Sigmoid colon (tissue), 7 donors: ENCODE results near the gene RAP2B. TPM values are rescaled to one million over a fixed set of nuclear protein-coding genes. Genes with fewer than 3 reads are reported as not detected.

Experiments
- DNase-seq: peaks from one replicate; pipeline ENCODE4 v3.0.0-alpha.2; 2019
- H3K27ac ChIP-seq, 4 donors: fragments of 200-600 bp; sonication (generic); one replicate each; pipeline ENCODE4 v1.5.1; 2016 to 2019; ENCODE audit warnings: mild to moderate bottlenecking in 1 of 4
- H3K27me3 ChIP-seq, 3 donors: fragments of 200-600 bp; sonication (generic); one replicate each; pipeline ENCODE4 v1.5.1; 2019; ENCODE audit warnings: mild to moderate bottlenecking in 1 of 3
- H3K36me3 ChIP-seq, 4 donors: fragments of 200-600 bp; sonication (generic); one replicate each; pipeline ENCODE4 v1.5.1; 2016 to 2019
- H3K4me1 ChIP-seq, 4 donors: fragments of 200-600 bp; sonication (generic); one replicate each; pipeline ENCODE4 v1.5.1; 2017 to 2019
- H3K4me3 ChIP-seq, 4 donors: fragments of 200-600 bp; sonication (generic); one replicate each; pipeline ENCODE4 v1.5.1; 2017 to 2019; ENCODE audit warnings: mild to moderate bottlenecking in 2 of 4, moderate library complexity in 1 of 4
- H3K9me3 ChIP-seq, 4 donors: fragments of 200-600 bp in 3 of 4; sonication (generic) in 3 of 4; one replicate each; pipeline versions ENCODE4 v1.5.1 to v1.6.1; 2013 to 2019
- EP300 ChIP-seq, 4 donors: sonication (generic); formaldehyde crosslinking; IDR thresholded peaks; one replicate each; pipeline ENCODE4 v1.6.1; 2017; ENCODE audit warnings: antibody characterized with exemption in 4 of 4
- POLR2A ChIP-seq, 2 donors: fragments of 450-650 bp; IDR thresholded peaks; one replicate each; pipeline ENCODE4 v1.6.1; 2016; ENCODE audit warnings: antibody characterized with exemption in 2 of 2, mild to moderate bottlenecking in 2 of 2, moderate library complexity in 2 of 2
- POLR2AphosphoS5 ChIP-seq, 4 donors: sonication (generic); formaldehyde crosslinking; IDR thresholded peaks; one replicate each; pipeline ENCODE4 v1.6.1; 2017; ENCODE audit warnings: antibody characterized with exemption in 4 of 4
- WGBS, 2 donors: extraction: QIAGEN DNeasy Blood & Tissue Kit; methylation state at CpG; one replicate each; pipeline ENCODE4 v1.1.7; 2013; 5-methylcytosine and 5-hydroxymethylcytosine counted together
- intact Hi-C: fragments of 100-400 bp; cut with DNase I; formaldehyde crosslinking; loops from one replicate; pipeline ENCODE4 v1.15.1; 2023
- polyA plus RNA-seq, 3 donors: library from polyadenylated mRNA; stranded (reverse); fragments of 200-250 nt; gene quantifications; one replicate each; pipeline ENCODE4 v1.2.3, GENCODE V29; 2013
- total RNA-seq, 4 donors: library from RNA; depleted of rRNA; stranded (reverse); fragments of >200 nt; gene quantifications; one replicate each; pipeline ENCODE4 v1.1.0, GENCODE V29; 2016
- TF ChIP-seq, protein P1 (sequence below), 4 experiments: fragments of 450-650 bp in 3 of 4; fragments of 200-600 bp in 1 of 4; IDR thresholded peaks; one replicate each; pipeline ENCODE4 v1.5.1; 2016 to 2019; ENCODE audit warnings: antibody characterized with exemption in 4 of 4, mild to moderate bottlenecking in 3 of 4, moderate library complexity in 2 of 4
- donor health status: healthy with polysubstance abuse.
- donor health status: Bipolar disorder and iron deficiency.
- donor health status: healthy.

RAP2B gene
- total and polyA plus RNA-seq, 7 donors = 4.8 to 9.4 (median 8.6) TPM

DNA sequence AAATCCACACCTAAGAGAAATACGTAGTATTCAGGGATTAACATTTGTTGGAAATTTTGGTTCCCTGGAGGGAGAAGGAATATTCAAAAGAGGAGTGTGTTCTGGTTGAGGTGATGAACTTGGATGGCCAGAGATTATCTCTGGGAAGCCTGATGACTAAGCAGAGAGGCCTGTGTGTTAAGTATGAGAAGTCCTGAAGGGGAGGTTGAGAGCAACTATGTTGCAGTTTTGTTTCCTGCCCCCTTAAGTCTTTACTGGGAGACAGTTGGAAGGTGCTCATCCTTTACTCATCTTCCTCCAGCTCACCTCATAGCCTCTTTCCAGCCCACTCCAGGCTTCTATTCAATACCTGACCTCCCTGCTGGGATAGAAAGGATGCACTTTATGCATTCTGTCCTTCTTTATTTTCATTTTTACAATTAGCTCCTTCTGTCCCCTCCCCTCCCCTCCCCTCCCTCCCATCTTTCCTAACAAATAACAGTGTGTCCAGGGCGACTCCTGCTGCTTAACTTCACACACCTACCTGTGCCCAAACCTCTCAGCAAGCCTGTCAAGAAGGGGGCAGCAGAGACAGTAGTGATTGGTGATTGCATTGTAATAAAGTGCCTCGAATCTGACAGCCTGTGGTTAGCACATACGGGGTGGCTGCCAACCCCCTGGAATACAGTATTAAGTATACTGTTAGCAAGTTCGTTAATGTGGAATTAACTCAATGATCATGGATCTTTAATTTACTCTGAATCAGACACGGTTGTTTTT is 11.9 kb downstream of the RAP2B start:
- no peak for DNase-seq
- Histone ChIP-seq H3K4me3 (no peak overlapping the region), H3K9me3 (no peaks in the 10 kb centered on the region), H3K4me1 (no peaks in the 10 kb centered on the region), H3K27me3 (no peaks in the 10 kb centered on the region), H3K27ac (no peak overlapping the region), H3K36me3 (no peaks in the 10 kb centered on the region)
- TF ChIP-seq, protein P1, sequence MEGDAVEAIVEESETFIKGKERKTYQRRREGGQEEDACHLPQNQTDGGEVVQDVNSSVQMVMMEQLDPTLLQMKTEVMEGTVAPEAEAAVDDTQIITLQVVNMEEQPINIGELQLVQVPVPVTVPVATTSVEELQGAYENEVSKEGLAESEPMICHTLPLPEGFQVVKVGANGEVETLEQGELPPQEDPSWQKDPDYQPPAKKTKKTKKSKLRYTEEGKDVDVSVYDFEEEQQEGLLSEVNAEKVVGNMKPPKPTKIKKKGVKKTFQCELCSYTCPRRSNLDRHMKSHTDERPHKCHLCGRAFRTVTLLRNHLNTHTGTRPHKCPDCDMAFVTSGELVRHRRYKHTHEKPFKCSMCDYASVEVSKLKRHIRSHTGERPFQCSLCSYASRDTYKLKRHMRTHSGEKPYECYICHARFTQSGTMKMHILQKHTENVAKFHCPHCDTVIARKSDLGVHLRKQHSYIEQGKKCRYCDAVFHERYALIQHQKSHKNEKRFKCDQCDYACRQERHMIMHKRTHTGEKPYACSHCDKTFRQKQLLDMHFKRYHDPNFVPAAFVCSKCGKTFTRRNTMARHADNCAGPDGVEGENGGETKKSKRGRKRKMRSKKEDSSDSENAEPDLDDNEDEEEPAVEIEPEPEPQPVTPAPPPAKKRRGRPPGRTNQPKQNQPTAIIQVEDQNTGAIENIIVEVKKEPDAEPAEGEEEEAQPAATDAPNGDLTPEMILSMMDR (IDR thresholded peaks at IDR 0.05) = no peak
- TF ChIP-seq POLR2A (IDR thresholded peaks at IDR 0.05) (no peak), EP300 (IDR thresholded peaks at IDR 0.05) (no peak), POLR2AphosphoS5 (IDR thresholded peaks at IDR 0.05) (no peak)
- WGBS, 2 donors = 71 to 73% methylated on average over 6 of the region's 6 CpGs
- intact Hi-C loops = no loop called here

DNA sequence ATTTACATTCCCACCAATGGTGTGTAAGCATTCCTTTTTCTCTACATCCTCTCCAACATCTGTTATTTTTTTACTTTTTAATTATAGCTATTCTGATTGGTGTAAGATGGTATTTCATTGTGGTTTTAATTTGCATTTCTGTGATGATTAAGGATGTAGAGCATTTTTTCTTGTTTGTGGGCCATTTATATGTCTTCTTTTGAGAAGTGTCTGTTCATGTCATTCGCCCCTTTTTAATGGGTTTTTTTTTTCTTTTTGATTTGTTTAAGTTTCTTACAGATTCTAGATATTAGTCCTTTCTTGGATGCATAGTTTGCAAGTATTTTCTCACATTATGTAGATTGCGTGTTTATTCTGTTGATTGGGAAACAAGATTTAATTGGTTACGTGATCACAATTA is 14.2 kb downstream of the RAP2B start:
- TF ChIP-seq, protein P1 (IDR thresholded peaks at IDR 0.05) = no peak
- no peak for TF ChIP-seq EP300 (IDR thresholded peaks at IDR 0.05)
- no peak for TF ChIP-seq POLR2AphosphoS5 (IDR thresholded peaks at IDR 0.05)
- TF ChIP-seq POLR2A (IDR thresholded peaks at IDR 0.05) = no peak
- Histone ChIP-seq H3K36me3 (no peaks in the 10 kb centered on the region), H3K27ac (no peak overlapping the region), H3K27me3 (no peaks in the 10 kb centered on the region), H3K9me3 (no peaks in the 10 kb centered on the region), H3K4me1 (no peaks in the 10 kb centered on the region), H3K4me3 (no peak overlapping the region)
- intact Hi-C loops = no loop called here
- DNase-seq = no peak
- WGBS, 2 donors = 96 to 97% methylated on average over 3 of the region's 3 CpGs

DNA sequence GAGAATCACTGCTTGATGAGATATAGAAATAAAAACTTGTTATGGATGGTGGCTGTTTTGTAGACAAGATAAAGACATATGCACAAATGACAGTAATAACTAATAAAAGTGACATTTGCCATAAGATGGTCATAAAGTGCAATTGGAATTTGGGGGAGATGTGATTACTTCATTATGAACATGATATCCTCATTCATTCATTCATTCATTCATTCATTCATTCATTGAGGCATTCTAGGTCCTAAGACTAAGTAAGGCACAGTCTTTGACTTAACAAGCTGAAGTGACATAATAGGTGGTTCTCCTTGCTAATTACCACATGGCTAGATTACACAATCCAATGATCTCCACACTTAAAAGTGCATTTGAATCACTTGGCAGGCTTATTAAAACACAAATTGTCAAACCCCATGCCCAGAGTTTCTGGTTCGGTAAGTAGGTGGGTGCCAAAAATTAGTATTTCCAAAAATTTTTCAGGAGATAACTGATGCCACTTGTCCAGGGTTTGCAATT is 18.9 kb downstream of the RAP2B start:
- no peaks in the 10 kb centered on the region for H3K9me3 ChIP-seq
- TF ChIP-seq POLR2AphosphoS5 (IDR thresholded peaks at IDR 0.05) = no peak
- TF ChIP-seq, protein P1 (IDR thresholded peaks at IDR 0.05) = no peak
- no peak for TF ChIP-seq POLR2A (IDR thresholded peaks at IDR 0.05)
- no peak for TF ChIP-seq EP300 (IDR thresholded peaks at IDR 0.05)
- 96 to 98% methylated on average over 1 of the region's 1 CpG for WGBS, 2 donors
- no peaks in the 10 kb centered on the region for H3K36me3 ChIP-seq
- DNase-seq = no peak
- H3K4me1 ChIP-seq = no peaks in the 10 kb centered on the region
- no peak overlapping the region for H3K27ac ChIP-seq
- H3K4me3 ChIP-seq = no peak overlapping the region
- no peaks in the 10 kb centered on the region for H3K27me3 ChIP-seq
- intact Hi-C loops = no loop called here

DNA sequence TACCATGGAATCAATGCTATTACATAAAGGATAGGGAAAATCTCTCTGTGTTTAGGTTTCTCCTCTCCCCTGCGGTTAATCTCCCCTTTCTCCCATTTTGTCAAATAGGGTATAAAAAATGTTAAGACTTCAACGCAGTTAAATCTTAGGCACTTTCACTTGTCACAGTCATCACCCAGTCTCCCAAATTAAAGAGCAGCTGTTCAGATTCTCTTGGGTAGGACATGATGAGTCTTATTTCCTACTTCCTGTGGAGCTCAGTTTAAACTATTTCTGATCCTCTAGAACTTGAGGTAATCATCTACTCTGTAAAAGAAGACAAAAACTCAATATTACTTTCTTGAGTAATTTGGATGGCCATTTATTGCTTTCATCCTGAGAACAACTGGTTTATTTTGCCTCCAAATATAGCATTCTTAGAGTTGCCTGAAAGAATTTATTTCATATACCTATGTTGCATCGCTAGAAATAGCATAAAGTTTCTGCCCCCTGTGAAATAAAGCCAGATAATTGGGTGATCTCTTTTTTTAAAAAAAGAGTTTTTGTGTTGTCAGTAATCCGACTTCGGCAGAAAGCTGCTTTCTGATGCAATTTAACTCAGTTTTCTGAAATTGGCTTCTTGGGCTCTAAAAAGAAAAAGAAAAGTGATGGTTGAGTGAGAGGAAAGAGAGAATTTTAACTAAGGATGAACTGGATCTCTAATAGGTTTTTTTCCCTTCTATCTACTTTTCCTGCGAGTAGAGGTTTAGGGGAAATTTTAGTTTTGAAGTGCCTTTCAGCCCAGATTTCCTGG is 20.7 kb downstream of the RAP2B start:
- TF ChIP-seq, protein P1 (IDR thresholded peaks at IDR 0.05) = no peak
- TF ChIP-seq EP300 (IDR thresholded peaks at IDR 0.05) (no peak), POLR2AphosphoS5 (IDR thresholded peaks at IDR 0.05) (no peak), POLR2A (IDR thresholded peaks at IDR 0.05) (no peak)
- intact Hi-C loops = no loop called here
- WGBS, 2 donors = 89 to 91% methylated on average over 6 of the region's 6 CpGs

More for the DNA sequence above, 20.7 kb downstream of the RAP2B start:
- no peak overlapping the region for H3K27ac ChIP-seq
- DNase-seq = no peak
- H3K36me3 ChIP-seq = no peaks in the 10 kb centered on the region
- no peaks in the 10 kb centered on the region for H3K9me3 ChIP-seq
- H3K27me3 ChIP-seq = no peaks in the 10 kb centered on the region
- H3K4me1 ChIP-seq = no peaks in the 10 kb centered on the region
- H3K4me3 ChIP-seq = no peak overlapping the region
